ENCODE results near the gene CDC5L.

The CDC5L gene

GRCh38 chr6:44454198-44454597 lies 66.7 kb downstream of the CDC5L start:
- Histone ChIP-seq H3K27me3 (ENCODE audit: insufficient read depth, insufficient read length) (peaks cover 3% of the 10 kb centered on the region), H3K9ac (ENCODE audit: insufficient read length, low read depth) (no peak overlapping the region), H3K9me3 (ENCODE audit: insufficient read depth, low read length) (no peaks in the 10 kb centered on the region), H3K36me3 (ENCODE audit: insufficient read depth, insufficient read length, low read length) (peaks cover 9% of the 10 kb centered on the region), H3K4me3 (ENCODE audit: insufficient read length, low read depth) (no peak overlapping the region), H3K4me1 (ENCODE audit: insufficient read depth, insufficient read length) (no peaks in the 10 kb centered on the region)
- TF ChIP-seq ZNF274 (IDR thresholded peaks at IDR 0.05; ENCODE audit: low read depth, low read length) (no peak), SUZ12 (IDR thresholded peaks at IDR 0.05; ENCODE audit: extremely low read depth, insufficient read depth, insufficient read length) (no peak), YY1 (IDR thresholded peaks at IDR 0.05; ENCODE audit: insufficient read depth, insufficient read length) (no peak)
- no peak for DNase-seq (ENCODE audit: low read depth, low spot score)

GRCh38 chr6:44456070-44456965 lies 68.8 kb downstream of the CDC5L start:
- H3K9ac ChIP-seq (ENCODE audit: insufficient read length, low read depth) = no peak overlapping the region
- H3K4me1 ChIP-seq (ENCODE audit: insufficient read depth, insufficient read length) = no peaks in the 10 kb centered on the region
- peaks cover 9% of the 10 kb centered on the region for H3K36me3 ChIP-seq (ENCODE audit: insufficient read depth, insufficient read length, low read length)
- DNase-seq (ENCODE audit: low read depth, low spot score) = peak; percentile 25
- H3K4me3 ChIP-seq (ENCODE audit: insufficient read length, low read depth) = no peak overlapping the region
- H3K27me3 ChIP-seq (ENCODE audit: insufficient read depth, insufficient read length) = peaks cover 3% of the 10 kb centered on the region
- TF ChIP-seq ZNF274 (IDR thresholded peaks at IDR 0.05; ENCODE audit: low read depth, low read length) (no peak), YY1 (IDR thresholded peaks at IDR 0.05; ENCODE audit: insufficient read depth, insufficient read length) (no peak), SUZ12 (IDR thresholded peaks at IDR 0.05; ENCODE audit: extremely low read depth, insufficient read depth, insufficient read length) (no peak)
- no peaks in the 10 kb centered on the region for H3K9me3 ChIP-seq (ENCODE audit: insufficient read depth, low read length)

GRCh38 chr6:44456966-44457292 lies 69.4 kb downstream of the CDC5L start:
- Histone ChIP-seq H3K27me3 (ENCODE audit: insufficient read depth, insufficient read length) (peaks cover 3% of the 10 kb centered on the region), H3K9ac (ENCODE audit: insufficient read length, low read depth) (no peak overlapping the region), H3K9me3 (ENCODE audit: insufficient read depth, low read length) (no peaks in the 10 kb centered on the region), H3K4me3 (ENCODE audit: insufficient read length, low read depth) (no peak overlapping the region), H3K4me1 (ENCODE audit: insufficient read depth, insufficient read length) (no peaks in the 10 kb centered on the region), H3K36me3 (ENCODE audit: insufficient read depth, insufficient read length, low read length) (peaks cover 6% of the 10 kb centered on the region)
- DNase-seq (ENCODE audit: low read depth, low spot score) = no peak
- TF ChIP-seq YY1 (IDR thresholded peaks at IDR 0.05; ENCODE audit: insufficient read depth, insufficient read length) (no peak), ZNF274 (IDR thresholded peaks at IDR 0.05; ENCODE audit: low read depth, low read length) (no peak), SUZ12 (IDR thresholded peaks at IDR 0.05; ENCODE audit: extremely low read depth, insufficient read depth, insufficient read length) (no peak)

GRCh38 chr6:44457596-44457995 lies 70.1 kb downstream of the CDC5L start:
- Histone ChIP-seq H3K4me1 (ENCODE audit: insufficient read depth, insufficient read length) (no peaks in the 10 kb centered on the region), H3K9me3 (ENCODE audit: insufficient read depth, low read length) (no peaks in the 10 kb centered on the region), H3K9ac (ENCODE audit: insufficient read length, low read depth) (no peak overlapping the region), H3K36me3 (ENCODE audit: insufficient read depth, insufficient read length, low read length) (no peaks in the 10 kb centered on the region), H3K4me3 (ENCODE audit: insufficient read length, low read depth) (no peak overlapping the region), H3K27me3 (ENCODE audit: insufficient read depth, insufficient read length) (peaks cover 3% of the 10 kb centered on the region)
- TF ChIP-seq ZNF274 (IDR thresholded peaks at IDR 0.05; ENCODE audit: low read depth, low read length) (no peak), YY1 (IDR thresholded peaks at IDR 0.05; ENCODE audit: insufficient read depth, insufficient read length) (no peak), SUZ12 (IDR thresholded peaks at IDR 0.05; ENCODE audit: extremely low read depth, insufficient read depth, insufficient read length) (no peak)
- no peak for DNase-seq (ENCODE audit: low read depth, low spot score)

- Histone ChIP-seq H3K9ac (ENCODE audit: insufficient read length, low read depth) (no peak overlapping the region), H3K4me3 (ENCODE audit: insufficient read length, low read depth) (no peak overlapping the region), H3K9me3 (ENCODE audit: insufficient read depth, low read length) (no peaks in the 10 kb centered on the region), H3K36me3 (ENCODE audit: insufficient read depth, insufficient read length, low read length) (no peaks in the 10 kb centered on the region), H3K27me3 (ENCODE audit: insufficient read depth, insufficient read length) (peaks cover 3% of the 10 kb centered on the region), H3K4me1 (ENCODE audit: insufficient read depth, insufficient read length) (no peaks in the 10 kb centered on the region)
- no peak for DNase-seq (ENCODE audit: low read depth, low spot score)
- TF ChIP-seq SUZ12 (IDR thresholded peaks at IDR 0.05; ENCODE audit: extremely low read depth, insufficient read depth, insufficient read length) (no peak), YY1 (IDR thresholded peaks at IDR 0.05; ENCODE audit: insufficient read depth, insufficient read length) (no peak), ZNF274 (IDR thresholded peaks at IDR 0.05; ENCODE audit: low read depth, low read length) (no peak)
Observed at GRCh38 chr6:44458551-44458950, 71.0 kb downstream of the CDC5L start.

GRCh38 chr6:44462335-44462734 lies 74.8 kb downstream of the CDC5L start:
- Histone ChIP-seq H3K9ac (ENCODE audit: insufficient read length, low read depth) (no peak overlapping the region), H3K4me3 (ENCODE audit: insufficient read length, low read depth) (no peak overlapping the region), H3K4me1 (ENCODE audit: insufficient read depth, insufficient read length) (peaks cover 8% of the 10 kb centered on the region), H3K36me3 (ENCODE audit: insufficient read depth, insufficient read length, low read length) (no peaks in the 10 kb centered on the region), H3K27me3 (ENCODE audit: insufficient read depth, insufficient read length) (no peaks in the 10 kb centered on the region), H3K9me3 (ENCODE audit: insufficient read depth, low read length) (no peaks in the 10 kb centered on the region)
- no peak for DNase-seq (ENCODE audit: low read depth, low spot score)
- TF ChIP-seq YY1 (IDR thresholded peaks at IDR 0.05; ENCODE audit: insufficient read depth, insufficient read length) (no peak), SUZ12 (IDR thresholded peaks at IDR 0.05; ENCODE audit: extremely low read depth, insufficient read depth, insufficient read length) (no peak), ZNF274 (IDR thresholded peaks at IDR 0.05; ENCODE audit: low read depth, low read length) (no peak)

GRCh38 chr6:44462797-44463727 lies 75.6 kb downstream of the CDC5L start:
- TF ChIP-seq ZNF274 (IDR thresholded peaks at IDR 0.05; ENCODE audit: low read depth, low read length) = no peak
- no peak for TF ChIP-seq SUZ12 (IDR thresholded peaks at IDR 0.05; ENCODE audit: extremely low read depth, insufficient read depth, insufficient read length)
- H3K36me3 ChIP-seq (ENCODE audit: insufficient read depth, insufficient read length, low read length) = no peaks in the 10 kb centered on the region
- DNase-seq (ENCODE audit: low read depth, low spot score) = no peak

More at GRCh38 chr6:44462797-44463727, 75.6 kb downstream of the CDC5L start:
- no peaks in the 10 kb centered on the region for H3K27me3 ChIP-seq (ENCODE audit: insufficient read depth, insufficient read length)
- no peak overlapping the region for H3K4me3 ChIP-seq (ENCODE audit: insufficient read length, low read depth)
- no peaks in the 10 kb centered on the region for H3K9me3 ChIP-seq (ENCODE audit: insufficient read depth, low read length)
- no peak overlapping the region for H3K9ac ChIP-seq (ENCODE audit: insufficient read length, low read depth)
- H3K4me1 ChIP-seq (ENCODE audit: insufficient read depth, insufficient read length) = peaks cover 8% of the 10 kb centered on the region
